GM18511 (cell line): Measurements from ENCODE around the gene FHIP1B.

Experiments used
- ATAC-seq: cut with Tn5 transposase; IDR thresholded peaks from one replicate; pipeline ENCODE4 v1.9.1; 2021; ENCODE audit warnings: mild to moderate bottlenecking, moderate library complexity; ENCODE audit not compliant: unreplicated experiment

The FHIP1B gene

GRCh38 chr11:6202041-6202440, 32.4 kb downstream of the FHIP1B start:
- no peak for ATAC-seq

- no peak for ATAC-seq
These were observed 33.0 kb downstream of the FHIP1B start for GRCh38 chr11:6201481-6201880.

- ATAC-seq: no peak
These were observed 33.5 kb downstream of the FHIP1B start for GRCh38 chr11:6200975-6201374.

- no peak for ATAC-seq
These were observed 35.1 kb downstream of the FHIP1B start, which contains the start of gene OR52W1 for GRCh38 chr11:6199174-6199810. OR52W1 (plus strand) TSS chr11:6199224; CDS start chr11:6199224, 0 bp downstream.

GRCh38 chr11:6197466-6198200, 36.8 kb downstream of the FHIP1B start:
- ATAC-seq: no peak

GRCh38 chr11:6196396-6196795, 38.0 kb downstream of the FHIP1B start:
- no peak for ATAC-seq

GRCh38 chr11:6194065-6194581, 40.3 kb downstream of the FHIP1B start:
- no peak for ATAC-seq

GRCh38 chr11:6191742-6192141, 42.7 kb downstream of the FHIP1B start:
- ATAC-seq: no peak

GRCh38 chr11:6175440-6175839, 59.0 kb downstream of the FHIP1B start:
- ATAC-seq: no peak

- no peak for ATAC-seq
These were observed 64.2 kb downstream of the FHIP1B start, which contains the start of gene OR52B2 for GRCh38 chr11:6170226-6170625. OR52B2 (minus strand) TSS chr11:6170326; CDS start chr11:6170326, 0 bp downstream.
